ENCODE measurements around the gene LCK.

GRCh38 chr1:32335535-32335789, 84.4 kb downstream of the LCK start:
- no peak for TF ChIP-seq EZH2 (IDR thresholded peaks at IDR 0.05)
- TF ChIP-seq POLR2AphosphoS5 (IDR thresholded peaks at IDR 0.05; ENCODE audit: borderline replicate concordance, low read depth, low read length): no peak
